Activated CD4-positive, alpha-beta T cell treated with anti-CD3 and anti-CD28 coated beads, Interleukin-2, amount 10 ng/mL, durations not matched to agents 7 days and 5 days (primary cell): Measurements from ENCODE around the gene CD180. TPM values are rescaled to one million over a fixed set of nuclear protein-coding genes. Genes with fewer than 3 reads are reported as not detected.

Source experiments
- CTCF ChIA-PET: fragments of 350-600 bp; sonication (Branson Sonifier 250); formaldehyde crosslinking; loops from one replicate; lab custom pipeline; 2021; ENCODE audit warnings: antibody characterized with exemption; lab: Charles Lee
- POLR2A ChIA-PET: fragments of 350-600 bp; sonication (Branson Sonifier 250); formaldehyde crosslinking; loops from one replicate; lab custom pipeline; 2021; ENCODE audit warnings: antibody characterized with exemption; lab: Charles Lee
- DNase-seq: peaks from one replicate; pipeline ENCODE4 v3.0.0-alpha.2; 2020
- H3K27ac Mint-ChIP-seq: one replicate; pipeline ENCODE4 v1.8.0; 2021; ENCODE audit warnings: mild to moderate bottlenecking, moderate library complexity, mixed read lengths
- H3K27me3 Mint-ChIP-seq: one replicate; pipeline ENCODE4 v1.8.0; 2021; ENCODE audit warnings: mixed read lengths
- H3K36me3 Mint-ChIP-seq: one replicate; pipeline ENCODE4 v1.8.0; 2021; ENCODE audit warnings: low read depth, mixed read lengths
- H3K4me1 Mint-ChIP-seq: one replicate; pipeline ENCODE4 v1.8.0; 2021; ENCODE audit warnings: mixed read lengths
- H3K4me3 Mint-ChIP-seq: one replicate; pipeline ENCODE4 v1.8.0; 2021; ENCODE audit warnings: mild to moderate bottlenecking, moderate library complexity, mixed read lengths
- H3K9me3 Mint-ChIP-seq: one replicate; pipeline ENCODE4 v1.8.0; 2021; ENCODE audit warnings: mixed read lengths
- total RNA-seq, 2 experiments: library from RNA; stranded (reverse); gene quantifications; one replicate each; pipeline ENCODE4 v1.2.3, GENCODE V29; 2021

CD180 gene
- total RNA-seq, 2 experiments from 2014 or later, result 0.17 TPM

- Mint-ChIP-seq H3K4me1 (no peaks in the 10 kb centered on the region), H3K27ac (no peak overlapping the region), H3K4me3 (no peak overlapping the region), H3K36me3 (peaks cover 34% of the 10 kb centered on the region), H3K27me3 (no peaks in the 10 kb centered on the region), H3K9me3 (no peaks in the 10 kb centered on the region)
- CTCF ChIA-PET, result interaction anchor here (1.4 kb wide), 1 partner anchor 31 kb away, joined by 4 read pairs; no protein-coding TSS in a partner anchor
- POLR2A ChIA-PET, result interaction anchor here (0.7 kb wide), 1 partner anchor 85 kb away, joined by 4 read pairs; no protein-coding TSS in a partner anchor
- DNase-seq, result no peak
Measured at GRCh38 chr5:67135381-67135984, 61.1 kb downstream of the CD180 start.

GRCh38 chr5:67133776-67134175, 62.8 kb downstream of the CD180 start:
- ChIA-PET CTCF (no interaction called here), POLR2A (no interaction called here)
- Mint-ChIP-seq H3K9me3 (no peaks in the 10 kb centered on the region), H3K4me3 (no peak overlapping the region), H3K27ac (no peak overlapping the region), H3K27me3 (no peaks in the 10 kb centered on the region), H3K4me1 (no peaks in the 10 kb centered on the region), H3K36me3 (peaks cover 35% of the 10 kb centered on the region)
- DNase-seq, result no peak

- ChIA-PET POLR2A (no interaction called here), CTCF (no interaction called here)
- Mint-ChIP-seq H3K9me3 (no peaks in the 10 kb centered on the region), H3K27ac (no peak overlapping the region), H3K4me3 (no peak overlapping the region), H3K4me1 (no peaks in the 10 kb centered on the region), H3K27me3 (no peaks in the 10 kb centered on the region), H3K36me3 (peaks cover 40% of the 10 kb centered on the region)
- no peak for DNase-seq
Measured at GRCh38 chr5:67133217-67133616, 63.4 kb downstream of the CD180 start.

GRCh38 chr5:67129768-67130167, 66.8 kb downstream of the CD180 start:
- POLR2A ChIA-PET, result no interaction called here
- DNase-seq, result no peak
- H3K9me3 Mint-ChIP-seq, result peaks cover 3% of the 10 kb centered on the region
- H3K36me3 Mint-ChIP-seq, result peaks cover 44% of the 10 kb centered on the region
- CTCF ChIA-PET, result interaction anchor here (1.3 kb wide), 1 partner anchor 27 kb away, joined by 3 read pairs; no protein-coding TSS in a partner anchor
- H3K4me1 Mint-ChIP-seq, result peaks cover 6% of the 10 kb centered on the region
- no peaks in the 10 kb centered on the region for H3K27me3 Mint-ChIP-seq
- no peak overlapping the region for H3K27ac Mint-ChIP-seq
- no peak overlapping the region for H3K4me3 Mint-ChIP-seq
